Measurements from ENCODE around the gene FSCN2. TPM values are rescaled to one million over a fixed set of nuclear protein-coding genes. Genes with fewer than 3 reads are reported as not detected.

Gene FSCN2
- total RNA-seq, 6 experiments from 2014 or later: 0.71 to 1.4 (median 0.99) TPM

- no peaks in the 10 kb centered on the region for H3K9me3 Mint-ChIP-seq
- no peak overlapping the region for H3K27ac Mint-ChIP-seq
- TF ChIP-seq CTCF (IDR thresholded peaks at IDR 0.05): no peak
- no peak overlapping the region for H3K4me3 Mint-ChIP-seq
- H3K27me3 Mint-ChIP-seq (ENCODE audit: insufficient read depth): peaks cover 21% of the 10 kb centered on the region
- no peak for DNase-seq
- H3K4me1 Mint-ChIP-seq (ENCODE audit: low read depth): peaks cover 7% of the 10 kb centered on the region
- no peaks in the 10 kb centered on the region for H3K36me3 Mint-ChIP-seq (ENCODE audit: low read depth)
Observed at GRCh38 chr17:81502471-81503017, 25.6 kb upstream of the FSCN2 start.

GRCh38 chr17:81503619-81504018 lies 24.6 kb upstream of the FSCN2 start:
- H3K36me3 Mint-ChIP-seq (ENCODE audit: low read depth): peaks cover 1% of the 10 kb centered on the region; the same call in 1 of the 2 replicates
- no peak overlapping the region for H3K4me3 Mint-ChIP-seq
- DNase-seq: no peak
- TF ChIP-seq CTCF (IDR thresholded peaks at IDR 0.05): no peak
- H3K27me3 Mint-ChIP-seq (ENCODE audit: insufficient read depth): peaks cover 21% of the 10 kb centered on the region
- H3K27ac Mint-ChIP-seq: no peak overlapping the region
- H3K4me1 Mint-ChIP-seq (ENCODE audit: low read depth): peaks cover 7% of the 10 kb centered on the region
- no peaks in the 10 kb centered on the region for H3K9me3 Mint-ChIP-seq

GRCh38 chr17:81508639-81509206 lies 19.5 kb upstream of the FSCN2 start:
- H3K36me3 Mint-ChIP-seq (ENCODE audit: low read depth): peaks cover 39% of the 10 kb centered on the region
- DNase-seq: no peak
- TF ChIP-seq CTCF (IDR thresholded peaks at IDR 0.05): no peak
- H3K27ac Mint-ChIP-seq: peak overlapping the region; percentile 96
- peaks cover 45% of the 10 kb centered on the region for H3K27me3 Mint-ChIP-seq (ENCODE audit: insufficient read depth)
- peaks cover 31% of the 10 kb centered on the region for H3K9me3 Mint-ChIP-seq
- H3K4me1 Mint-ChIP-seq (ENCODE audit: low read depth): peaks cover 14% of the 10 kb centered on the region
- peak overlapping the region; percentile 99 for H3K4me3 Mint-ChIP-seq

GRCh38 chr17:81509207-81509971 lies 18.8 kb upstream of the FSCN2 start:
- peaks cover 14% of the 10 kb centered on the region for H3K4me1 Mint-ChIP-seq (ENCODE audit: low read depth)
- DNase-seq: no peak
- peaks cover 31% of the 10 kb centered on the region for H3K9me3 Mint-ChIP-seq
- no peak for TF ChIP-seq CTCF (IDR thresholded peaks at IDR 0.05)
- H3K27me3 Mint-ChIP-seq (ENCODE audit: insufficient read depth): peaks cover 45% of the 10 kb centered on the region
- peak overlapping the region; percentile 96 for H3K27ac Mint-ChIP-seq
- peak overlapping the region; percentile 99 for H3K4me3 Mint-ChIP-seq
- H3K36me3 Mint-ChIP-seq (ENCODE audit: low read depth): peaks cover 39% of the 10 kb centered on the region

- H3K27ac Mint-ChIP-seq: peak overlapping the region; percentile 96
- H3K4me1 Mint-ChIP-seq (ENCODE audit: low read depth): peaks cover 14% of the 10 kb centered on the region
- DNase-seq: no peak
- peaks cover 31% of the 10 kb centered on the region for H3K9me3 Mint-ChIP-seq
- no peak for TF ChIP-seq CTCF (IDR thresholded peaks at IDR 0.05)
- H3K4me3 Mint-ChIP-seq: peak overlapping the region; percentile 99
- peaks cover 45% of the 10 kb centered on the region for H3K27me3 Mint-ChIP-seq (ENCODE audit: insufficient read depth)
- H3K36me3 Mint-ChIP-seq (ENCODE audit: low read depth): peaks cover 39% of the 10 kb centered on the region
Observed at GRCh38 chr17:81509972-81510784, 18.0 kb upstream of the FSCN2 start.
